HG02763 (cell line): ENCODE measurements around the gene EXT2.

Experiments used
- ATAC-seq: cut with Tn5 transposase; IDR thresholded peaks from one replicate; pipeline ENCODE4 v1.9.1; 2021; ENCODE audit warnings: mild to moderate bottlenecking, moderate library complexity; ENCODE audit not compliant: unreplicated experiment

Gene EXT2

DNA sequence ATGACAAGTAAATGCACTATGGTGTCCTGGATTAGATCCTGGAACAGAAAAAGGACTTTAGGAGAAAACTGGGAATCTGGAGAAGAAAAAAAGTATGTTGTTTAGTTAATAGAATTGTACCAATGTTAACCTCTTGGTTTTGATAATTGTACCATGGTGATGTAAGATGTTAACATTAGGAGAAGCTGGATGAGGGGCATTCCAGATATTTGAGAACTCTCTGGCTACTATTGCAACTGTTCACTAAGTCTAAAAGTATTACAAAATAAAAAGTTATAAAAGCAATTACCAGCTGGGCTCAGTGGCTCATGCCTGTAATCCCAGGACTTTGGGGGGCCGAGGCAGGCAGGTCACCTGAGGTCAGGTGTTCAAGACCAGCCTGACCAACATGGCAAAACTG, 66.5 kb downstream of the EXT2 start:
- no peak for ATAC-seq

- no peak for ATAC-seq
These were observed 67.2 kb downstream of the EXT2 start for GRCh38 chr11:44162662-44163061.

GRCh38 chr11:44165432-44165831, 70.0 kb downstream of the EXT2 start:
- ATAC-seq, result no peak

DNA sequence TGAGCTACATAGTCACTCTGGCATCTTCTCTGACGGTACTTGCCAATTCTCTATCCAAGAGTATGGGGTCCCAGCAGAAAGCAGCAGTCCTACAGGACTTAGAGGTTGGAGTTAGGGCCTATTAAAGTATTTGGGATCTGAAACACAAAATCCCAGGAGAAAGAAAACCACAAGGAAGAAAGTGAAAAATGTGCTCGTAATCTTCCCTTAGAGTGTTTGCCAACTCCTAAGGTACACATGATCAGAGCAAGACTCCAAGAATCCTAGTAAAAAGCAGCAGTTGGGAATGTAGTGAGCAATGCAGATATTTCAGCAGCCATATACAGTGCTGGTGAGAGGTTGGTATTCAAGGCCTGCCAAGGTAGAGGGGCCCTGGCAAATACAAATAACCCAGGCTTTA, 71.6 kb downstream of the EXT2 start:
- no peak for ATAC-seq

DNA sequence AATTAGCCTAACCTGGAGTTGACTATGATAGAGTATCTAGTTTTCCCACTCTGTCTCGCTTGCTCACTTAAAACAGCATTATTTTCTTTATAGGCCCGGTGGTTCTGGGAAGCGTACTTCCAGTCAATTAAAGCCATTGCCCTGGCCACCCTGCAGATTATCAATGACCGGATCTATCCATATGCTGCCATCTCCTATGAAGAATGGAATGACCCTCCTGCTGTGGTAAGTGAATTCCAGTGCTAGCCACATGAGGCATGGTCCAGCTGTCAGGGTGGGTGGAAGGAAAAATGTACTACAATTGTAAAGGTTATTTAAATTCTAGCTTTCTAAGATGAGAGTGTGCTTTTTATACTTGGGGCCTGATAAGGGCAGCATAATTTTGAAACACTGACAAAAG, 76.0 kb downstream of the EXT2 start:
- ATAC-seq, result no peak

- no peak for ATAC-seq
These were observed 77.5 kb downstream of the EXT2 start for GRCh38 chr11:44172966-44173365.

DNA sequence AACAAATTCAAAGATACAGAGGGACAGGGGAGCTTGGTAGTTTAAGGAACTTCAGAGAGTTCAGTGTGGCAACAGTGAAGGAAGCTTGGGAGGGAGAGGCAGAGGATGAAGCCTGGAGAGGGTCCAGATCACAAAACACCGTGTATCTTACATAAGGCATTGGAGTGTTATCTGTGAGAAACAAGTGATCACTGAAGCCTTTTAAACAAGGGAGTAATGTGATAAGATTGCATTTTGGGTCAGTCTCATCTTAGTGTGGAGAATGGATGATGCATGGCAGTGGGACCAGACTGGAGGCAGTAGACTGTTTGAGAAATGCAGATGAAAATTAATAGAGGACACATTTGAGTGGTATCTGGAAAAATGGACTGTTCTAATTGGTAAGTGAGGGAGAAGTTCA, 79.4 kb downstream of the EXT2 start:
- ATAC-seq, result no peak

GRCh38 chr11:44176546-44177213, 81.2 kb downstream of the EXT2 start:
- ATAC-seq, result no peak

DNA sequence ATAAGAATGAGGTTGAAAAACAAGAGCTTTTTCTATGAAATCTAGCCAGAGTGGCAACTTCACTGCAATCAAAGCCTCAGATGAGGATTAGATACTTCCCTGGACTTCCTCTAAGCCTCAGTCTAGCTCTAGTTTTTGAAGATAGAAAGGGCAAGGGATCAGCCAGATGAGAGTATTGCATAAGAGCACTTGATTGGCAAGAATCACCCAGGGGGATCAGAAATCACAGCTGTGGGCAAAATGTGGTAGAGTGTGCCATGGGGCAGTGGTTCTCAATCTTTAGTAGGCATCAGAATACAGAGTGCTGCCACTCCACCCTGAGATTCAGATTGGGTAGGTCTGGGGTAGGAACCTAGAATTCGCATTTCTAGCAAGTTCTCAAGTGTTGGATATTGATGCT, 82.4 kb downstream of the EXT2 start:
- no peak for ATAC-seq

GRCh38 chr11:44178381-44178780, 82.9 kb downstream of the EXT2 start:
- no peak for ATAC-seq

DNA sequence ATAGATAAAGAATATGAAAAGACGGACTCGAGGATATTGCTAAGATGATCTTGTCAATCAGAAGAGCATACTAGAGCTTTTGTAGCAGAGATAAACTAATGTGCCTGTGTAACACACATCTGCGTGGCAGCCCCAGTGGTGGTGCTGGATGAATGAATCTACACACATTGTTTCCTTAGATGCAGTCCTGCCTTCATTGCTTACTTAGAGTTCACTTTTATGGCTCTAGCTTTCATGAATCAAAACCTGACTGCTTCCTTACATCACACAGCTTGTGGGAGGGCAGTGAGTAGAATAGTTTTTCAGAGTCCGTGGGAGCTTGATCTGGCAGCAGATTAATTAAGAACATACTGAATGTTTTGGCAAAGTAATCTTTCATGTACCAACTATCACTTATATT, 83.7 kb downstream of the EXT2 start:
- no peak for ATAC-seq

DNA sequence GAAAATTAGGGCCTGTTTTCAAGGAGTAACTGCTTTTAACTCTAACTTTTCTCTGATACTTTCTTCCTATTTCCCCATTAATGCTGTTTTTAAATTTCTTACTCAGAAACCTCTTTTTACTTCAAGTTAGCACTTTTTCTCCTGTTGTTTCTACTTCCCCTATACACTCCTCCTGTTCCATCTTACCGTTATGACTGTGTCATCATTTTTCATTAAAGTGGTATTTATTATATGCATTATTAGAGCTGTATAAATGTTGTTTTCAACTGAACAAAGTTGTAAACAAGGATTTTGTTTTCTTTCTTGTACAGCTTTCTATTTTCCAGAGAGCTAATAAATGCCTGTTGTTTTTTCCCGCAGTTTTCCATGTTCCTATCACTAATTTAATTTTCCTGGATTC, 84.6 kb downstream of the EXT2 start:
- ATAC-seq, result no peak

GRCh38 chr11:44185522-44185921, 90.0 kb downstream of the EXT2 start:
- ATAC-seq, result no peak

DNA sequence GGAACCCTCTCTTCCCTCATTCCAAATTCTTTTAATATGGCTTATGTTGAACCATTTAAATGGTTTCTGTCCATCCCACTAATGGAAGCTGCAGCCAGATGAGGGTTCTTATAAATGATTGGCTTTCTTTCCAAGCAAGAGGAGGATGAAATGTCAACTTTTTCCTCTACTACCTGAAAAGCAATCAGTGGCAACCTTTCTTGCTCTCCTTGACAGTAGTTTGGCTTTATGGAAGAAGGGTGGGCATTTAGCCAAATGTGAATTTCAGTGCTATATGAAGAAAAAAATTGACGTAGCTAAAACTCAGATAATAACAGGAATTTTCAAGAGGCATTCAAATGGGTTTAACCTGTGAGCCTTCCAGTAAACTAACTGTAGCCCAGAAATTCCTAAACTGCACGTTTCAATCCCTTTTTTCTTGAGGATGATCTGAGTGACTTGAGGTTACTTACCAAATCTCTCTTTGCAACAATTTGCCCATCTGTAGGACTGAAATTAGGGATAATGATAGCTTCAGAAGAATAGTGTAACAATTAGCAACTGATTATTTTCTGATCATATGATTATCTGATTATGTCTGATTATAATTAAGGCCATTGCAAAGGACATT, 90.9 kb downstream of the EXT2 start:
- ATAC-seq, result no peak

DNA sequence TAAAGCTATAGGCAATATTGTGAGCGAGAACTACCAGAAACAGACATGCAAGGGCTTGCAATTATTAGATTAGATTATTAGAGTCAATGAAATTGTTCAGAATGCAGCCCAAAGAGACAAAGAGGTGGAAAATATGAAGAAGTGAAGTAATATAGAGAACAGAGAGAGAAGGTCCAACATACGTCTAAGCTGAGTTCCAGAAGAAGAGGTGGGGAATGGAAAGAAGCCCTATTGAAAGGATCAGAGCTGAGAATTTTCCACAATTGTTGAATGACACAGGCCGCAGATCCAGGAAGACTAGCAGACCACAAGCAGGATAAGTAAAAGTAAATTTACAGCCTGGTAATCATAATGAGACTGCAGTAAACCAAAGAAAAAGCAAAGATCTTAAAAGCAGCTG, 93.2 kb downstream of the EXT2 start:
- ATAC-seq, result no peak

GRCh38 chr11:44189986-44190882, 94.8 kb downstream of the EXT2 start:
- no peak for ATAC-seq

DNA sequence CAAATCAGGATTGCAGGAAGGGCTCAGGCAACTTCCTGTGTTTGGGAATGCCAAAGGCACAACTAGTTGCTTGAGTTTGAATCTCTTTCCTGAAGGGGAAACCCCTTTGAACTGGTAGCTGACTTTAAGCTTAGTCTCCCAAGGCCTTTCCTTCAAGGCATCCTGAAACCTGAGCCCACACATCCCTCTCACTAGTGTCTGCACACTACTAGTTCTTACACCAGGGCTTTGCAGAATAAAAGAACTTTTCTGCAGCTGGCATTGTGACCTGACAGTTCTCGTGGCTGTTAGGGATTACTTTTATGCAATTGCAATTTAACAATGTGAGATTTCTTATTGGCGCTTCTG, 95.4 kb downstream of the EXT2 start:
- ATAC-seq, result no peak

- no peak for ATAC-seq
These were observed 96.0 kb downstream of the EXT2 start for GRCh38 chr11:44191322-44192016.

GRCh38 chr11:44192017-44192385, 96.5 kb downstream of the EXT2 start:
- ATAC-seq, result no peak

DNA sequence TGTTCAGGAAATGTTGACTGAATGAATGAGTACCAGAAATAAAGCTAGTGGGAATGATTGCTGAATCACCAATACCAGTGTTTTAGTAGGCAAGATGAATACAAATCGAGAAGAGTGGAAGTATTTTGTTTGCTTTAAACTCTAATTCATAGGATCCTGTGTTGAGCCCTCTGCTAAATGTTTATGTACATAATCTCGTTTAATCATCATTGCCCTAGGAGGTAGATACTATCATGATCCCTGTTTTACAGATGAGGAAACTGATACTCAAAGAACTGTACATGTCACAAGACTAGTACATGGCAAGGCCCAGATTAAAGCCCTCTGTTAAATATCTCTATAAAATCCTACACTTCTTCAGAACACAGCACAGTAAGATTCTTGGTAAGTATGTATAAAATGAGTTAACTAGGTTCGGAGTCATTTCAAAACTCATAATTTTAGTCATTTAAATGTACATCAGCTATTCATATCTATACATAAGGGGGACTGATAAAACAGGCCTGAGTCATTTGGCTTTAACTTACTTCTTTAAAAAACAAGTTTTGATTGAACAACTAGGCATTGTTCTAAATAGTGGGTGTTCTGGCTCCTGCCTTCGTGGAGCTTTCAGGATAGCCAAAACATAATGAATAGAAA, 97.1 kb downstream of the EXT2 start:
- ATAC-seq, result no peak

DNA sequence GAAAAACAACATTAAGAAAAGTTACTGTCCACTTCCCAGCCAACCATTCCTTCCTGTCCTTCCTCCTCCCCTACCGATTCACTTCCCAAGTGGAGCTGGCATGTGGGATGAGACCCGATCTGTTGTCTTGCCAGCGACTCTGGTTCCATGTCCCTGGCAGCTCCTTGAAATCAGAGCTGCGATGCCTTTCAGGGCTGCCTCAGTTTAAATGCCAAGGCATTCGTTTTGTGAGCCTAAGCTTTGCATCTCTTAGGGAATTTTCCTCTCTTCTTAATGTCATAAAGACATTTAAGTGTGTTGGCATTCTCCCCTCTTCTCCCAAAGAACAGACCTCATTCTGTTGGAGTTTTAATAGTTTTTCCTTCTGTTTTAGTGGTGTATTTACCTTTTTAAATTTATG, 98.4 kb downstream of the EXT2 start:
- no peak for ATAC-seq
